Activated CD4-positive, alpha-beta T cell treated with anti-CD3 and anti-CD28 coated beads for 48 hours (primary cell): ENCODE data around the gene UTP3.
"Not testable (repeated sequence)": the region's sequence is repeated elsewhere in the genome, so short reads cannot be mapped to it uniquely, and the experiment has no call there.

Experiments
- DNase-seq: peaks from one replicate; pipeline ENCODE4 v3.0.0-alpha.2; 2020

The UTP3 gene, protein sequence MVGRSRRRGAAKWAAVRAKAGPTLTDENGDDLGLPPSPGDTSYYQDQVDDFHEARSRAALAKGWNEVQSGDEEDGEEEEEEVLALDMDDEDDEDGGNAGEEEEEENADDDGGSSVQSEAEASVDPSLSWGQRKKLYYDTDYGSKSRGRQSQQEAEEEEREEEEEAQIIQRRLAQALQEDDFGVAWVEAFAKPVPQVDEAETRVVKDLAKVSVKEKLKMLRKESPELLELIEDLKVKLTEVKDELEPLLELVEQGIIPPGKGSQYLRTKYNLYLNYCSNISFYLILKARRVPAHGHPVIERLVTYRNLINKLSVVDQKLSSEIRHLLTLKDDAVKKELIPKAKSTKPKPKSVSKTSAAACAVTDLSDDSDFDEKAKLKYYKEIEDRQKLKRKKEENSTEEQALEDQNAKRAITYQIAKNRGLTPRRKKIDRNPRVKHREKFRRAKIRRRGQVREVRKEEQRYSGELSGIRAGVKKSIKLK

DNA sequence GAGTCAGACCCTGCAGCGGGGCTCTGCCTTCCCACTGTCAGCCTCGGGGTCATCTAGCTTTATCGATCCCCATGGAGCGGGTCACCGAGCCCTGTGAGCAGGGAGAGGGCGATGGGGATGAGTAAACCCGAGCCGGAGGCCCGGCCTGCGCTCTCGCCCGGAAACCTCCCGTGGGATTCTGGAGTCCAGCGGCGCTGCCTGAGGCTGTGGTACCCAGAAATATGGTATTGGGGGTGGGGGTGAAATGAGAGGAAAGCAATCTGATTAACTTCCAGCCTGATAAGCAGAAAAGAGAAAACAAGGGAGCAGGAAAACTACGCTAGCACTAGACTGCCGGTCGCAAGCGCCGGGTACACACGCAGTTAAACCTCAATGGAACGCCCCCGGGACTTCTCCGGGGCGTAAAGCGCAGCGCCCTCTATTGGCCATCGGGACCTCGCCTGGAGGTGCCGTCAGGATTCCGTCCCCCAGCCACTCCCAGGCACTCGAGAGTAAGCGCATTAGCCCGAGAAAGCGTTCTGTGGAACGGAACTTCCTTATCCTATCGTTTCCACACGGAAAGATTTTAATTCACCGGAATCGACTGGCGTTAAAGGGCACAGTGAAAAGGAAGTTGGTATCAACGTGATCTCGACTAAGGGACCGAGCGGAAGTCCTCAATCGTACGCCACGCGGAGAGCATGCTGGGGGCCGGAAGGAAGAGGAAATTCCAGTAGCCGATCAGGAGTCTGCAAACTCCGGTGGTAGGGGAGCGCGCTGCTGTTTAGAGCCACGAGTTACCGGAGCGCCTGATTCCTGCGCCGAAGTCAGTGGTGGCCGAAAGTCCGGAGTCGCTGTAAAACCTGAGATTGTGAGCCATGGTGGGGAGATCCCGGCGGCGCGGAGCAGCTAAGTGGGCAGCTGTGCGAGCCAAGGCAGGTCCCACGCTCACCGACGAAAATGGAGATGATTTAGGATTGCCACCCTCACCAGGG, at the start of gene UTP3:
Gene UTP3 (plus strand): TSS at position 712 of the 974 bp plus-strand sequence. CDS start 146 bp downstream, at position 858.
- DNase-seq: peak; percentile 96

DNA sequence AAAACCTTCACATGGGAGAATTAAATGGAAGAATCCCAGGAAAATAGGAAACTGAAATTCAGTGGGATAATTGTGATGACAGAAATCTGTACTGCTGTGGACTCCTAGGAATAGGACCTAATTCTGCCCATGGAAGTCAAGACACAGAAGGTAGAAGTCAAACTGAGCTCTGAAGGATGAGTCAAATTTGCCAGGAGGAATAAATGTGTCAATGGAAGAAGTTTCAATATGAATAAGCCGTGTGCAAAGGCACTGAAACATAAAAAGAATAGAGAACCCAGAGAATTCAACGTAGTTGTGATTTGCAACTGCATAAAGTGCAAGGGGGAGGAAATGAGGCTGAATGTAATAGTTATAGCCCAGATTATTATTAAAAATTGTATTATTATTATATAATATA, 48.1 kb upstream of the UTP3 start:
- no peak for DNase-seq

DNA sequence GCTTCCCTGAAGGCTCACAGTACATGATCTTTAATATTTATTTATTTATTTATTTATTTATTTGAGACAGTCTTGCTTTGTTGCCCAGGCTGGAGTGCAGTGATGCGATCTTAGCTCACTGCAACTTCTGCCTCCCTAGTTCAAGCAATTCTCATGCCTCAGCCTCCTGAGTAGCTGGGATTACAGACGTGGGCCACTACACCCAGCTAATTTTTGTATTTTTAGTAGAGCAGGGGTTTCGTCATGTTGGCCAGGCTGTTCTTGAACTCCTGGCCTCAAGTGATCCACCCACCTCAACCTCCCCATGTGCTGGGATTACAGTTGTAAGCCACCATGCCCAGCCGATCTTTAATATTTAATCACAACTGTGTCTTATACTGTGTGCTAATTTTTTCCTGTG, 37.6 kb upstream of the UTP3 start:
- not testable (repeated sequence) for DNase-seq

GRCh38 chr4:70651864-70652506, 36.3 kb upstream of the UTP3 start:
- no peak for DNase-seq

- DNase-seq: no peak
Measured at GRCh38 chr4:70654605-70655011, 33.7 kb upstream of the UTP3 start.

GRCh38 chr4:70657326-70657725, 31.0 kb upstream of the UTP3 start:
- no peak for DNase-seq

DNA sequence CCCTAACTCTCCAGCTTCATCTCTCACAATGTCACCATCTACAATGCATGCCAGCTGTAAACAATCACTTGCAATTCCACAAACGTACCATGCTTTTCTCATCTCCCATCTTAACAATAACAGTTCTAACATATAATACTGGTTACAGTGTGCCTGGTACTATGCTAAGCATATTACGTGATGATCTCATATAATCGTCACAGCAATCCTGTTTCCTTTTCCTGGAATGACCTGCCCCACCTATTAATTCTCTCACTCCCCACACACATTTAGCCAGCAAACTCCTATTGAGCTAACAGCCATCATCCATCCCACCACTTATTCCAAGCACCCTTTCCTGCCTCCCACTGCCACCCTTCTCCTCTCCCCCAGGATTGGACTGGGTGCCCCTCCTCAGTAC, 29.9 kb upstream of the UTP3 start:
- DNase-seq: no peak

DNA sequence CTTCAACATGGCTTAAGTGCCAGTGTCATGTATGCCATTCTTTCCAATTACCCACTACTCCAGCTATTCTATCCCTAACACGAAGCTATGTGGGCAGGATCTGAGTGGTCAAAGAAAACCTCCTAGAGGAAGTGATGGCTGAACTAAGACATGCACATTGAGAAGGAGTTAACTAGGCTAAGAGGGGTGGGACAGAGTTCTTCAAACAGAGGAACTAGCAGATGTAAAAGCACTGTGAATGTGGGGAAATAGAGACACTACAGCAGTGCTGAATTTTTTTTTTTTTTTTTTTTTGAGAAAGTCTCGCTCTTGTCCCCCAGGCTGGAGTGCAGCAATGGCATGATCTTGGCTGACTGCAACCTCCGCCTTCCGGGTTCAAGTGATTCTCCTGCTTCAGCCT, 28.2 kb upstream of the UTP3 start:
- no peak for DNase-seq

GRCh38 chr4:70661309-70661922, 26.9 kb upstream of the UTP3 start:
- peak; percentile 37 for DNase-seq

DNA sequence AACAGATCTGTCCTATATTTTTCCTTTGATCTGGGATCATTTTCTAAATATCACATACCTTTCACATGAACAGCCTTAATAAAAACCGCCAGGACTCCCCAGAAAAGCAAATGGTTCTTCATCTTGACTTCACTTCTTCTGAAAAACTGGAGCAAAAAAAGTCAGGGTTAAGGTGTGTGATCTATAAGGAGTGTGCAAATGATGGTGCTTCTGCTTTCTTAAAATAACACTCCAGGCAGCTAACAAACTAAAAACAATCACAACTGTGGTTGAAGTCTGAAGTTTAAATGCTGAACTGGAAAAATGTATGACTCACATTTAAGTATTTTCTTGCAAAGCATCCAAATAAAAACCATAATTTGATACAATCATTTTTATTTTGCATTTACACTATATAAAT, 22.0 kb upstream of the UTP3 start, which contains the start of gene JCHAIN:
Gene JCHAIN (minus strand): TSS at position 140 of the 400 bp plus-strand sequence. CDS start 18 bp downstream, at position 122.
- DNase-seq: no peak

- no peak for DNase-seq
Measured at GRCh38 chr4:70667740-70668535, 20.4 kb upstream of the UTP3 start.

GRCh38 chr4:70670332-70671014, 17.9 kb upstream of the UTP3 start:
- DNase-seq: no peak

- DNase-seq: no peak
Measured at GRCh38 chr4:70671091-70671490, 17.2 kb upstream of the UTP3 start.

DNA sequence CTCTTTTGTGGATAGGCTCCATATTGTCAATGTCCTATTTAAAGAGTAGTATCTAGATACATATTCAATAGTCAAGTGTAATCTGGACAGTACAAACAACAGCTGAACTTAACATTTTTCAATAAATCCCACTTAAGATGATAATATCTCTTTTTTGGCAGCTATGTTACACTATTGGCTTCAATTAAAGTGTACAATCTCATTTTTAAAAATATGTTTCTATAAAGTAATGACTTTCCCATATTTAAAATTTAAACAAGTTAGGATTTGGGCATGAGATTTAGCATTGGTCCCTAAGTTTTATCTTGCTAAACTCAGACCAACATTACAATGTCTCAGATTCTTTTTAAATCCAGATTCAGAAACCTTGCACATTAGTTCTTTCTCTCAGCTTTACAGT, 14.1 kb upstream of the UTP3 start:
- DNase-seq: no peak

GRCh38 chr4:70674731-70675130, 13.6 kb upstream of the UTP3 start:
- no peak for DNase-seq

- no peak for DNase-seq
Measured at GRCh38 chr4:70676554-70677090, 11.7 kb upstream of the UTP3 start.

- DNase-seq: no peak
Measured at GRCh38 chr4:70678383-70678999, 9.8 kb upstream of the UTP3 start.

GRCh38 chr4:70680934-70681333, 7.4 kb upstream of the UTP3 start:
- DNase-seq: no peak

GRCh38 chr4:70681704-70682103, 6.6 kb upstream of the UTP3 start:
- no peak for DNase-seq

- not testable (repeated sequence) for DNase-seq
Measured at GRCh38 chr4:70682142-70682541, 6.2 kb upstream of the UTP3 start.
